Body of pancreas (tissue), 4 donors: ENCODE measurements around the gene WIPF3.

ENCODE experiments used
- CTCF ChIP-seq, 7 experiments: fragments of 450-650 bp in 4 of 7; fragments of 200-600 bp in 3 of 7; sonication (generic) in 3 of 7; IDR thresholded peaks; one replicate each; pipeline ENCODE4 v1.5.1; 2016 to 2019; ENCODE audit warnings: antibody characterized with exemption in 7 of 7
- POLR2A ChIP-seq, 3 donors: fragments of 450-650 bp; IDR thresholded peaks; one replicate each; pipeline ENCODE4 v1.6.1; 2016; ENCODE audit warnings: antibody characterized with exemption in 3 of 3, mild to moderate bottlenecking in 2 of 3

- TF ChIP-seq POLR2A (IDR thresholded peaks at IDR 0.05), result no peak
- TF ChIP-seq CTCF (IDR thresholded peaks at IDR 0.05), result peak in 2 of 7 experiments; percentile 16 to 28
Measured at GRCh38 chr7:29881724-29882123, 75.4 kb downstream of the WIPF3 start.
